HepG2 (cell line): Measurements from ENCODE around the gene TMEM219. TPM values are rescaled to one million over a fixed set of nuclear protein-coding genes. Genes with fewer than 3 reads are reported as not detected.

Experiments
- ATAC-seq: fragments of 200-7000 bp; cut with Tn5 transposase; 3 replicates; pipeline ENCODE4 v1.9.1; 2020; ENCODE audit warnings: mild to moderate bottlenecking, moderate library complexity
- BruUV-seq: library from RNA; stranded (reverse); fragments of 400-500 nt; replicated peaks from 2 replicates; lab custom pipeline; 2021; lab: Mats Ljungman, UMichigan
- CTCF ChIA-PET: fragments of 300-600 bp; formaldehyde crosslinking; extraction: SDS; loops from one replicate; lab custom pipeline; 2021; ENCODE audit warnings: low total read pairs, inconsistent platforms, low intra/inter-chr PET ratio; lab: Yijun Ruan, JAX
- POLR2A ChIA-PET: fragments of 350-600 bp; sonication (Branson Sonifier 250); formaldehyde crosslinking; loops from one replicate; lab custom pipeline; 2020; ENCODE audit warnings: antibody characterized with exemption, inconsistent platforms; lab: Yijun Ruan, JAX
- DNase-seq: peaks from one replicate; pipeline ENCODE4 v3.0.0-alpha.2; 2015; ENCODE audit warnings: low spot score
- FAIRE-seq: peaks from 3 replicates; lab custom pipeline; 2011; peaks lifted over from hg19 to GRCh38; lab: Jason Lieb, UNC
- H2AFZ ChIP-seq: one replicate; pipeline ENCODE4 v1.6.1; 2011; ENCODE audit warnings: low read length, inconsistent platforms
- H3K27ac ChIP-seq: fragments of 300-600 bp; 3 replicates; pipeline ENCODE4 v1.8.0; 2011; ENCODE audit warnings: mixed run types, mild to moderate bottlenecking, mixed read lengths, low read length, inconsistent platforms; ENCODE audit not compliant: insufficient read depth; ENCODE audit errors: extremely low read length
- H3K27me3 ChIP-seq, 2 experiments: fragments of 200-600 bp in 1 of 2; 2 replicates in 1 of 2; 3 replicates in 1 of 2; pipeline versions ENCODE4 v1.6.0 to v1.8.0; 2011; ENCODE audit warnings: low read length in 2 of 2, mild to moderate bottlenecking in 2 of 2, moderate library complexity in 2 of 2, inconsistent platforms in 1 of 2; ENCODE audit not compliant: insufficient read depth in 2 of 2, control insufficient read depth in 1 of 2
- H3K36me3 ChIP-seq, 2 experiments: fragments of 200-600 bp in 1 of 2; replicated peaks in 1 of 2; 2 replicates in 1 of 2; 3 replicates in 1 of 2; pipeline versions ENCODE4 v1.5.1 to v1.8.0; 2011; ENCODE audit warnings: low read length in 2 of 2, inconsistent platforms in 1 of 2; ENCODE audit not compliant: insufficient read depth in 2 of 2, control insufficient read depth in 1 of 2
- H3K4me1 ChIP-seq: 2 replicates; pipeline ENCODE4 v1.5.1; 2012; ENCODE audit warnings: low read length, inconsistent platforms; ENCODE audit not compliant: insufficient read depth
- H3K4me2 ChIP-seq: 2 replicates; pipeline ENCODE4 v1.6.0; 2011; ENCODE audit warnings: low read depth, low read length, inconsistent platforms
- H3K4me3 ChIP-seq, 3 experiments: fragments of 200-600 bp in 1 of 3; sonication (generic), shearing (Covaris generic) in 1 of 3; replicated peaks in 1 of 3; 2 replicates each; pipeline ENCODE4 v1.5.1; 2011 to 2016; ENCODE audit warnings: low read length in 3 of 3, inconsistent platforms in 2 of 3, low read depth in 2 of 3, mild to moderate bottlenecking in 2 of 3, control low read depth in 1 of 3, mixed read lengths in 1 of 3; ENCODE audit not compliant: insufficient read depth in 1 of 3
- H3K79me2 ChIP-seq: one replicate; pipeline ENCODE4 v1.6.1; 2011; ENCODE audit warnings: low read length, inconsistent platforms; ENCODE audit not compliant: insufficient read depth
- H3K9ac ChIP-seq: 2 replicates; pipeline ENCODE4 v1.6.0; 2011; ENCODE audit warnings: mild to moderate bottlenecking, low read depth, low read length, inconsistent platforms; ENCODE audit not compliant: insufficient read depth
- H3K9me3 ChIP-seq: 2 replicates; pipeline ENCODE4 v1.5.1; 2012; ENCODE audit warnings: mild to moderate bottlenecking, low read length
- H4K20me1 ChIP-seq: 2 replicates; pipeline ENCODE4 v1.6.0; 2011; ENCODE audit warnings: inconsistent platforms, mild to moderate bottlenecking, low read length, moderate library complexity; ENCODE audit not compliant: insufficient read depth
- ATF7 ChIP-seq, 2 experiments: fragments of 450-650 bp in 1 of 2; sonication (generic) in 1 of 2; formaldehyde crosslinking in 1 of 2; IDR thresholded peaks; 2 replicates each; pipeline versions ENCODE4 v1.4.0 to v1.6.1; 2016 to 2020; ENCODE audit warnings: antibody characterized with exemption in 1 of 2, mild to moderate bottlenecking in 1 of 2, missing genetic modification reagents in 1 of 2
- CREB1 ChIP-seq, 2 experiments: fragments of 450-650 bp in 1 of 2; IDR thresholded peaks; 2 replicates each; pipeline ENCODE4 v1.6.1; 2016 to 2017; ENCODE audit warnings: control low read depth in 1 of 2, mild to moderate bottlenecking in 1 of 2, missing compliant biosample characterization in 1 of 2, missing genetic modification characterization in 1 of 2
- SALL2 ChIP-seq: sonication (generic); formaldehyde crosslinking; IDR thresholded peaks from 2 replicates; pipeline ENCODE4 v1.8.1; 2023; ENCODE audit warnings: mild to moderate bottlenecking, missing genetic modification reagents, inconsistent platforms
- ZMYM3 ChIP-seq: sonication (generic); formaldehyde crosslinking; IDR thresholded peaks from 2 replicates; pipeline ENCODE4 v1.5.1; 2020; ENCODE audit warnings: mild to moderate bottlenecking, missing genetic modification reagents
- WGBS: methylation state at CpG from one replicate; pipeline ENCODE4 v1.1.6; 2017; ENCODE audit warnings: low lambda C conversion rate; 5-methylcytosine and 5-hydroxymethylcytosine counted together
- in situ Hi-C: cut with HindIII; loops from 2 replicates; pipeline ENCODE4 v1.10.0; 2017; ENCODE audit warnings: low pct_unique_long_range_greater_than_20kb; ENCODE audit not compliant: extremely low pct_ligation_motif_present
- intact Hi-C: fragments of 100-400 bp; cut with micrococcal nuclease; formaldehyde crosslinking; loops from one replicate; pipeline ENCODE4 v1.10.0; 2022; ENCODE audit not compliant: unreplicated experiment
- polyA plus RNA-seq, 8 experiments: library from polyadenylated mRNA; depleted of rRNA in 3 of 8; stranded (reverse) in 7 of 8; unstranded in 1 of 8; fragments of >200 nt; fragmentation: Illumina TruSeq in 4 of 8; extraction: Trizol in 4 of 8; gene quantifications; 2 replicates each; pipeline versions ENCODE4 v1.2.1 to v1.2.3, GENCODE V29; 2011 to 2016; ENCODE audit warnings: low read depth in 4 of 8, missing spikeins in 1 of 8, mixed read lengths in 1 of 8; ENCODE audit not compliant: insufficient read depth in 1 of 8
- total RNA-seq, 5 experiments: library from RNA; depleted of rRNA; stranded (reverse); fragments of >200 nt; fragmentation: Illumina TruSeq; extraction: Trizol; gene quantifications; 2 replicates each; pipeline ENCODE4 v1.2.3, GENCODE V29; 2016; ENCODE audit warnings: low read depth in 1 of 5

Gene TMEM219
- total and polyA plus RNA-seq, 2 of the 13 experiments (the other 11 are each of a cell fraction or from before 2014, with no cell fraction given) = 105 to 115 TPM

DNA sequence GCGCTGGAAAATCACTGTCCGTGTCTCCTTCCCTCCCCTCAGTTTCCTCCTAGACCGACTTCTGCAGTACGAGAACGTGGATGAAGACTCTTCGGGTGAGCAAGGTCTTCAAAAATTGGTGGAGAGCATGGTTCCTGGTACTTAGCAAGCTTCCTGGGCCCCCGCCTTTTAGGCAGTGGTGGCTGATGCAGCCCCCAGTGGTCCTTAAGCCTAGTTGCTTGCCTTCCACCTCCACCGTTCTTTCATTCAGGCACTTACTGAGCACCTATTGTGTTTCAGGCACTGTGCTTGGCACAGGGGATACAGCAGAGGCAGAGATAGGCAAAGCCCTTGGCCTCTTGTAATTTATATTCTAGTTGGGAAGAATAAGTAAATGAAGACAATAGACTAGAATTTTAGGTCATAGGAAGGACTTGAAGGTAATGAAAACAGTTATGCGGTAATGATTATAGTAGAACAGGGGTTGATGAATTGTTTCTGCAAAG, 34.9 kb downstream of the TMEM219 start (continued):
- TF ChIP-seq ZMYM3 = peak; percentile 30; the same call in 1 of the 2 replicates

DNA sequence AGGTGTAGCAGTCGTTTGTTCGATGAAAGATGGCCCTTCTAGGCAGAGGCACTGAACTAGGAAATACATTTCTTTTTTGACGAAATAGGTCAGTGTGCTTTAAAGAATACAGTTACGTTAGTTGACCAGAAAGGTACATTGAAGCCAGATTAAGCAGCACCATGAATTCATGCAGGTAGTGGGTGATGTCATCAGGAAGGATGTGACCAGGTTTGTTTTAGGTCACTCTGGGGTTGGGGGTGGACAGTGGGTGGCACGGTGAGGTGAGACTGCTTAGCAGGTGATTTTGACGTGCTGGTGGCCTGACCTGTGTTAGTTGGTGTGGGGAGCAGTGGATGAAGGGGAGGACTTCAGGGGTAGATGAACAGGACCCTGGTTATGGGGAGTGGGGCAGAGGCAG, 37.7 kb downstream of the TMEM219 start:
- H4K20me1 ChIP-seq = no peaks in the 10 kb centered on the region
- peaks cover 21% of the 10 kb centered on the region for H3K4me1 ChIP-seq
- peaks cover 9% of the 10 kb centered on the region for H3K79me2 ChIP-seq
- H3K4me3 ChIP-seq = no peak overlapping the region
- no peaks in the 10 kb centered on the region for H3K9me3 ChIP-seq
- intact Hi-C loops (loop anchor here (5.0 kb wide), 1 partner anchor 37 kb away; the partner anchor contains the start of gene TMEM219), in situ Hi-C loops (loop anchor here (10.0 kb wide), 1 partner anchor 135 kb away; the partner anchor contains the start of gene CDIPT)
- no TSS peak for BruUV-seq
- H3K9ac ChIP-seq = no peak overlapping the region
- DNase-seq (no peak), ATAC-seq (no peak), FAIRE-seq (no peak)
- H3K27ac ChIP-seq = no peak overlapping the region
- ChIA-PET CTCF (no interaction called here), POLR2A (no interaction called here)
- H3K27me3 ChIP-seq = peaks cover 0 to 5% of the 10 kb centered on the region in 2 experiments; a peak in 1 of 5 replicates
- TF ChIP-seq SALL2 (CRISPR knock-in tag) (no peak), ATF7 (IDR thresholded peaks at IDR 0.05) (peak; percentile 93), ATF7 (CRISPR knock-in tag; IDR thresholded peaks at IDR 0.05) (no peak), CREB1 (IDR thresholded peaks at IDR 0.05) (peak; percentile 63), CREB1 (CRISPR knock-in tag; IDR thresholded peaks at IDR 0.05) (no peak)
- no peak overlapping the region for H2AFZ ChIP-seq
- H3K36me3 ChIP-seq = peaks cover 0 to 3% of the 10 kb centered on the region in 2 experiments; a peak in 1 of 5 replicates
- 95% methylated on average over 6 of the region's 6 CpGs for WGBS
- no peak overlapping the region for H3K4me2 ChIP-seq
